Upper lobe of left lung (tissue), 4 donors: Measurements from ENCODE around the gene GH2.
"Not testable (repeated sequence)": the region's sequence is repeated elsewhere in the genome, so short reads cannot be mapped to it uniquely, and the experiment has no call there.

Experiments used
- CTCF ChIP-seq, 6 experiments: fragments of 450-650 bp in 4 of 6; fragments of 200-600 bp in 2 of 6; sonication (generic) in 2 of 6; IDR thresholded peaks; one replicate each; pipeline ENCODE4 v1.5.1; 2016 to 2019; ENCODE audit warnings: antibody characterized with exemption in 6 of 6
- POLR2A ChIP-seq, 4 donors: fragments of 450-650 bp; IDR thresholded peaks; one replicate each; pipeline ENCODE4 v1.5.1; 2016 to 2017; ENCODE audit warnings: antibody characterized with exemption in 4 of 4, mild to moderate bottlenecking in 2 of 4
- POLR2AphosphoS5 ChIP-seq, 2 donors: sonication (generic); formaldehyde crosslinking; IDR thresholded peaks; one replicate each; pipeline ENCODE4 v1.5.1; 2017; ENCODE audit warnings: antibody characterized with exemption in 2 of 2

- not testable (repeated sequence) for TF ChIP-seq POLR2AphosphoS5, POLR2A, CTCF (IDR thresholded peaks at IDR 0.05)
These were observed 7.1 kb downstream of the GH2 start for GRCh38 chr17:63874693-63875092.
